HG03439 (cell line): ENCODE results near the gene SLC6A3.
"Not testable (repeated sequence)": the region's sequence is repeated elsewhere in the genome, so short reads cannot be mapped to it uniquely, and the experiment has no call there.

Experiments used
- ATAC-seq: cut with Tn5 transposase; IDR thresholded peaks from one replicate; pipeline ENCODE4 v1.9.1; 2021; ENCODE audit warnings: mild to moderate bottlenecking, moderate library complexity; ENCODE audit not compliant: unreplicated experiment

Gene SLC6A3

DNA sequence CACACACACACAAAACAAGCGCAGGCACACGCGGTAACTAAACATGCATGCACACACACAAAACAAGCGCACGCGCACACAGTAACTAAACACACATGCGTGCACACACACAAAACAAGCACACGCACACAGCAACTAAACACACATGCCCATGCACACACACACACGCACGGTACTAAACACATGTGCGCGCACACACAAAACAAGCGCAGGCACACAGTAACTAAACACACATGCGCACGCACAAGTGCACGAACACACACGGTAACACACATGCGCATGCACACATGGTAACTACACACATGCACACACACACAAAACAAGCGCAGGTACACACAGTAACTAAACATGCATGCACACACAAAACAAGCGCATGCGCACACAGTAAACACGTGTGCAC, 19.9 kb upstream of the SLC6A3 start:
- no peak for ATAC-seq

DNA sequence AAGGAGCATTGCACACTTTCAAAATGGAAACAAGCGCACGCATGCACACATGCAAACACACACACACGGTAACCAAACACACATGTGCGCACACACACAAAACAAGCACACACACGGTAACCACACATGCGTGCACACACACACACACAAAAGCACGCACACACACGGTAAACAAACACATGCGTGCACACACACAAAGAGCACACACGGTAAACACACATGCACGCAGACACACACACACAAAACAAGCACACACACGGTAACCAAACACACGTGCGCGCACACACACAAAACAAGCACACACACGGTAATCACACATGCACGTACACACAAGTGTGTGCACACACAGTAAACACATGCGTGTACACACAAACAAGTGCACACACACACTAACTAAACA, 19.3 kb upstream of the SLC6A3 start:
- no peak for ATAC-seq

GRCh38 chr5:1464096-1464446, 18.8 kb upstream of the SLC6A3 start:
- no peak for ATAC-seq

GRCh38 chr5:1463326-1464095, 18.3 kb upstream of the SLC6A3 start:
- no peak for ATAC-seq

DNA sequence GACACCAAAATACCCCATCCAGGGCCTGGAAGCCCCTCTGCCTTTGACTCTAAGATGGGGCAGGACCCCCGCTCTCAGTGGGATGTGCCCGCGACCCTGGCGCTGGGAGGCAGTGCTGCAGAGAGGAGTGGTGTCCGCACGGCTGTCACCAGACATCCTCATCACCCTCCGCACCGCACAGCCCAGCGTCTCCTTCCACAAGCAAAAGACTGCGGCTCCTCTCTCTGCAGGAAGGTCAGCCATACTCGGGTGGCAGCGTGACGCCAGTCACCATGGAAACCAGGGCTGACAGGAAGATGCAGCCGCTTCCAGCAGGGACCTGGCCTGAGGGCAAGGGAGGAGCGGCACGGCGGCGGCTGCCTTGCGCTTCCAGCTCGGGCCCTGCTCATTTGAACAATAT, 17.1 kb upstream of the SLC6A3 start:
- no peak for ATAC-seq

GRCh38 chr5:1461396-1461795, 16.2 kb upstream of the SLC6A3 start:
- no peak for ATAC-seq

- ATAC-seq, result no peak
Observed at GRCh38 chr5:1460054-1460682, 14.9 kb upstream of the SLC6A3 start.

- not testable (repeated sequence) for ATAC-seq
Observed at GRCh38 chr5:1459435-1459834, 14.2 kb upstream of the SLC6A3 start.

- not testable (repeated sequence) for ATAC-seq
Observed at GRCh38 chr5:1456110-1456881, 11.1 kb upstream of the SLC6A3 start.

GRCh38 chr5:1453613-1454012, 8.4 kb upstream of the SLC6A3 start:
- no peak for ATAC-seq

GRCh38 chr5:1449081-1449630, 3.9 kb upstream of the SLC6A3 start:
- no peak for ATAC-seq

DNA sequence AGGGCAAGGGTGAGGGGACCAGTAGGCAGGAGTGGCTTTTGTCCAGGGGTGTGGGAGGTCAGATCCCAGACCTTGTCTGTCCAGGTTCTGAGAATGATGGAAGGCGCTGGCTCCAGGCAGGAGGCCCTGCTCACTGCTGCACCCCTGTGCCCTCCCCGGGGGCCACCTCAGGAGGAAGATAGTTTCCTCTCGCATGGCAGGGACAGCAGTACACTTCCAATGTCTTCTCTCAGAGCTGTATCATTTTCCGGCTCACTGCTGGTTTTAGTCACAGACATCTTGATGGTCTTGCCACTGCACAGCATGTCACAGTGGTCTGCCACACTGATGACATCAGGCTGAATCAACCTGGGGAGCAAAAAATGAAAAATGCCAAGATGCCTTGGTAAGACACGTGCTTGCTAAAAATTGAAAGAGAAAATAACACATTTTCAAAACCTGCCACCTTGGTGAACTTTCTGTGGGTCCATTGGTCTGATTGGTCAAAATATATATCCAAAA, 3.3 kb upstream of the SLC6A3 start:
- no peak for ATAC-seq

DNA sequence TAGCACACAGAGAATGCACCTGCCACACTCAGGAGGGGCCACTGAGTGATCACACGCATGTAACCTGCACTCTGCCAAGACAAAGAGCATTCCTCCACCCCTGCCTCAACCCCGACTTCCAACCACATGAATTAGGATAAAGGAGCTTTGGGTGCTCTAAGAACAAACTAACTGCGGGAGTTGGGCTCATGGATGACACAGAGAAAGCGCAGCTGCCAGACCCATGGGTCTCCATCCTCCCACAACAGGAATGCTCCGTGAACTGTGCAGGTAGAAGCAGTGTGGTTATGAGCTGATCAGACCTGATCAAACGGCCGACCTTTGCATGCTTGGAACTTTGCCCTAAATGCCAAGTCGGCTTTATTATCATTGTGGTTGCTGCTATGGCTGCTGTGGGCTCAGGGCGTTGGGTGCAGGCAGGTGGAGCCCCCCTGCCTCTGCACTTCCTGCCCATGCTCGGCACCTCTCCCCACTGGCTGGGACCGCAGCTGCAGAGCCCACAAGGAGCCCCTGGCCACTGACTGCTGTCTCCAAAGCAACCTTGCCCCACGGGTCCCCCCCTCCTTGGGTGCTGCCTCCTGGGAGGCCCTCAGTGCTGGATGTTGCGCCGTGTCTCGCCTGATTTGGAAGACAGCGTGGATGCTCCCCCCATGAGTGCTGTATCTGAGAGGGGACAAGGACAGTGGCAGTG, 2.6 kb upstream of the SLC6A3 start:
- no peak for ATAC-seq

- no peak for ATAC-seq
Observed at GRCh38 chr5:1446602-1447343, 1.5 kb upstream of the SLC6A3 start.

DNA sequence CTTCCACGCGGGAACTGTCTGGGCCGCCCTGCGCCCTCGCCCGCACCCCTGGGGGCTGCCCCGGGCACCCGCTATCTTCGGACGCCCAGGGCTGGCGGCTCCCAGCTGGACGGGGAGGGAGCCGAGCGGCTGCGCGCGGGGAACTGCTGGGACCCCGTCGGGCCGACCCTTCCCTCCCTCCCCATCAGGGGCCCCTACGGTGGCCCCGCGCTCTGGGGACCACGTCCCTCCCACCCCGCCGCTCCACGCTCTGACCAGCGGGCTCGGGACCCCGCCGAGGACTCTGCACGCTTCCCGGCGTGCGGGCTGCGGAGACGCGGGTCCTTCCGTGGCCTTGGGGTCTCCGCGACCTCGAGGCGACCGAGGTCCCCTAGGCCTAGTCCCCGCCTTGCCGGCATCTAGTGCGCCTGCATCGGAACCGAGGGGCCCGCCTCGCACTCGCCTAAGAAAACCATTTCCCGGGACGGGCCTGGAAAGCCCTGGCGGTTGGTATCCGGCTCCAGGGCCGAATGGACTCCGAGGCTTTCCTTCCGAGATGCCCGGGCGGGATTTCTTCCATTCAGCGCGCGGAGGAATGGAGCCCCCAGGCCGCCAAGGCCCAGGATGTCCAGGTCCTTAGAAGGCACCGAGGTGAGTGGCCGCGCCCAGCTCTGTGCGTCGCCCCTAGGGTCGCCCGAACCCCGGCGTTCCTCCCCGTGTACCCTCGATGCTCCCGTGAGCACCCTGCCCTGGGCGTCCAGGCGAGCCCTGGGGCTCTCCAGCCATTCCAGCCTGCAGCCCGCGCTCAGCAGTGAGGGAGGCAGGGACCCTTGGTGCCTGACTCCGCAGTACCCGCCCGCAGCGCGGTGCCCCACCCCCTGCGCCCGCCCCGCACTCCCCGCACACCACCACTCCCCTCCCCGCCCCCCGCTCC, 705 bp upstream of the SLC6A3 start:
- no peak for ATAC-seq

GRCh38 chr5:1444361-1445189, 665 bp downstream of the SLC6A3 start:
- ATAC-seq, result no peak

- ATAC-seq, result no peak
Observed at GRCh38 chr5:1443991-1444360, 1.3 kb downstream of the SLC6A3 start.

GRCh38 chr5:1443171-1443570, 2.1 kb downstream of the SLC6A3 start:
- ATAC-seq, result no peak
